C4-2B (cell line): ENCODE measurements around the gene RGS19.

Experiments
- H3K27ac ChIP-seq: fragments of 450-650 bp; 2 replicates; pipeline ENCODE4 v1.5.1; 2017
- ZFX ChIP-seq: fragments of 450-650 bp; IDR thresholded peaks from 2 replicates; pipeline ENCODE4 v1.6.1; 2017
- TF ChIP-seq, protein P1 (sequence below): fragments of 450-650 bp; conservative IDR thresholded peaks from 2 replicates; pipeline ENCODE4 v1.5.1; 2017; ENCODE audit warnings: mild to moderate bottlenecking

The RGS19 gene

DNA sequence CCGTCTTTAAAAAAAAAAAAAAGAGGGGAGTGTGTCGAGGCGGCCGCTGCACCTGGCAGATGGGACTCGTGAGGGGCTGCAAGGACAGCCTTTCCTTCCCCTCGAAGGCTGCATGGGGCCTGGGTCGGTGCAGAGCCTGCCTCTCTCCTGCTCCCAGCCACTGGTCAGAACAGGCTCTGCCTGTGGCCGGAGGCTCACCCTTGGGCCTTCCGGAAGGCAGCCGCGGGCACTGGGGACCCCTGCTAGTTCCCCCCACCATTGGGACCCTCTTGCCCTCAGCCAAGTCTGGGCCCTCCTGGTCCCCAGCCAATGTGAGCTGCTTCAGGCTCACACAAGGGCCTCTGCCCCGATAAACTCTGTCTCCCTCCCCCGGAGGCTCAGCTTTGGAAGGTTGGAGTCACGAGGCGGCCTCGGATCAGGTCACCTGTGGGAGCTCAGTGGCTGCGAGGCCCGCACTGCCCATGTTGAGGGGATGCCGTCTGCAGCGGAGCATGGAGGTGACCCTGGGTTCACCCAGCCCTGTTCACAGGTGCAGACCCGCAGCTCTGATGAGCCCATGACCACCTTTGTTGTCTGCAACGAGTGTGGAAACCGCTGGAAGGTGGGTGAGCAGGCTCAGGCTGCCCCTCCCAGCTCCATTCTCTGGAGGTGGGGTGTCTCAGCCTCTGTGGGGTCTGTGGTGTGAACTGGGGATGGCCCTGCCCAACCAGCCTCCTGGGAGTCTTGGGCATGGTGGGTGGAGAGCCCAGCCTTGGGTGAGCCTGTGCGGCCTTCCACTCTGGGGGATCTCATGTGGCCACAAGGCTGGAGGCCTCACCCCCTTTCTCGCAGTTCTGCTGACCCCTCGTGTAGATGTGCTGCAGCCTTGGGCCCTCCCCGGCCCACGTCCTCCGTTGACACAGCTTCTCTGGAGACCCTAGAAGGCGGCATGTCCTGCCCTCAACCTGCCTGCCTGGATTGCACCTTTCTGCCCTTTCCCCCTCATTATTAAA is 7.7 kb downstream of the RGS19 start:
- no peak overlapping the region for H3K27ac ChIP-seq
- TF ChIP-seq ZFX, result no peak
- TF ChIP-seq, protein P1, sequence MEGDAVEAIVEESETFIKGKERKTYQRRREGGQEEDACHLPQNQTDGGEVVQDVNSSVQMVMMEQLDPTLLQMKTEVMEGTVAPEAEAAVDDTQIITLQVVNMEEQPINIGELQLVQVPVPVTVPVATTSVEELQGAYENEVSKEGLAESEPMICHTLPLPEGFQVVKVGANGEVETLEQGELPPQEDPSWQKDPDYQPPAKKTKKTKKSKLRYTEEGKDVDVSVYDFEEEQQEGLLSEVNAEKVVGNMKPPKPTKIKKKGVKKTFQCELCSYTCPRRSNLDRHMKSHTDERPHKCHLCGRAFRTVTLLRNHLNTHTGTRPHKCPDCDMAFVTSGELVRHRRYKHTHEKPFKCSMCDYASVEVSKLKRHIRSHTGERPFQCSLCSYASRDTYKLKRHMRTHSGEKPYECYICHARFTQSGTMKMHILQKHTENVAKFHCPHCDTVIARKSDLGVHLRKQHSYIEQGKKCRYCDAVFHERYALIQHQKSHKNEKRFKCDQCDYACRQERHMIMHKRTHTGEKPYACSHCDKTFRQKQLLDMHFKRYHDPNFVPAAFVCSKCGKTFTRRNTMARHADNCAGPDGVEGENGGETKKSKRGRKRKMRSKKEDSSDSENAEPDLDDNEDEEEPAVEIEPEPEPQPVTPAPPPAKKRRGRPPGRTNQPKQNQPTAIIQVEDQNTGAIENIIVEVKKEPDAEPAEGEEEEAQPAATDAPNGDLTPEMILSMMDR, result no peak

GRCh38 chr20:64070244-64070993 is 8.9 kb downstream of the RGS19 start:
- TF ChIP-seq ZFX, result no peak
- no peak overlapping the region for H3K27ac ChIP-seq

DNA sequence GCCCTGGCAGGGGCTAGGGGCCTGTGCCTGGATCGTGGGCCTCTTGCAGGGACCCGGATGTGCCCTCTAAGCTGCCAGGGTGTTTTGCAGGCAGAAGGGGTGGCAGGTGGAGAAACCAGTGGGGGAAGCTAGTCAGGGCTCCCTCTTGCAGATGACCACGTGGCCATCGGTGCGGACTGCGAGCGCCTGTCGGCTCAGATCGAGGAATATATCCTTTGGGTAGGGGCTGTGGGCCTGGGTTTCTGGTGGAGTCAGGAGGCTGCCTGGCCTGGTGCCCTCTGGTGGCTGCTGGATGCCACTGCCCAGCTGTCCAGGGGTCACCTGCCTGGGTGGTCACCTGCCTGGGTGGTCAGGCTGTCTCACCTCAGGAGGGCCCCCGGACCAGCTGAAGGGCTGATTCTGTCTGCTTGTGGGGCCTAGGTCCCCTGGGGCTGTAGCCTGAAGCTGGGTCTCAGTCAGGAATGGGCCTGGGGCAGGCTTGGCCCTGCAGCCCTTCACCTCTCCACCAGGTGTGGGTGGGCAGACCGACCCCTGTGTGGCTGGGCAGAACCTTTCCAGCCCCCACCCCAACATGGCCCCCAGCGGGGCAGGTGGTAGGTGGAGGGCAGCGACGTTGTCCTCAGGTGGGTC is 9.6 kb downstream of the RGS19 start:
- H3K27ac ChIP-seq, result no peak overlapping the region
- TF ChIP-seq, protein P1, result peak; percentile 90
- TF ChIP-seq ZFX, result no peak

DNA sequence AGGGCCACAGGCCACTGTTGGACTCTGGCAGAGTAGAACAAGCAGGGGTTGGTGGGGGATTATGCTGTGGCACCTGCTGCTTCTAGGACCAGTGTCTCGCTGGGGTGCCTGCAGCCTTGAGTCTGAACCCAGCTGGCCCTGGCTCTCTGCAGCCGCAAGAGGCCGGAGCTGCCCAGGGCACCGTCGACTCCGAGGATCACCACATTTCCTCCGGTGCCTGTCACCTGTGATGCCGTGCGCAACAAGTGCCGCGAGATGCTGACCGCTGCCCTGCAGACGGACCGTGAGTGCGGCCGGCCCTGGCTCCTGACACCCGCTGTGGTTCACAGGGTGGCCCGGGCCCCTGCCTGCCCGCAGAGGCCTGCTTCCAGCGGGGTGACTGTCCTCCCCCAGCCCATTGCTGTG is 10.1 kb downstream of the RGS19 start:
- TF ChIP-seq, protein P1, result no peak
- no peak for TF ChIP-seq ZFX
- no peak overlapping the region for H3K27ac ChIP-seq

- TF ChIP-seq, protein P1, result no peak
- TF ChIP-seq ZFX, result no peak
- no peak overlapping the region for H3K27ac ChIP-seq
Observed at GRCh38 chr20:64068386-64069208, 10.7 kb downstream of the RGS19 start.

GRCh38 chr20:64067733-64068307 is 11.5 kb downstream of the RGS19 start:
- TF ChIP-seq, protein P1, result no peak
- no peak for TF ChIP-seq ZFX
- H3K27ac ChIP-seq, result no peak overlapping the region
